Measurements from ENCODE around the gene LRP2.

DNA sequence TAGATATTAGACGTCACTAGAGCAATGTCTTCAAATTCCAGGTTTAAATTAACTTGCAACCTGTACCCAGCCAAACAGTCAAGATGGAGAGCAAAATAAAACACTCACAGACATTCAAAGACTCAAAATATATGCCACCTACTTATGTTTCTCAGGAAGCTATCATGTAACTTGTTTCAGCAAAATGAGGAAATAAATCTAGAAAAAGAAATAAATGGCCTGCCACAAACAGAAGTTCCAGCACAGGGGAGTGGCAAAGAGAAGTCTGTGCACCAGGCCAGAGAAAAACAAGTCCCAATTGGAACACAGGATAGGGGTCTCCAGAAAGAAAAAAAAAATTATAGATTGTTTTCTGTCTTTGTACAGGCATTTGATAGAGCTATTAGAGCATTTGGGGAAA lies 96.7 kb downstream of the LRP2 start:
- no peak for TF ChIP-seq EP300 (IDR thresholded peaks at IDR 0.05; ENCODE audit: borderline replicate concordance in 1 of 2, low read depth in 2 of 2, low read length in 2 of 2)
- TF ChIP-seq, protein P1, sequence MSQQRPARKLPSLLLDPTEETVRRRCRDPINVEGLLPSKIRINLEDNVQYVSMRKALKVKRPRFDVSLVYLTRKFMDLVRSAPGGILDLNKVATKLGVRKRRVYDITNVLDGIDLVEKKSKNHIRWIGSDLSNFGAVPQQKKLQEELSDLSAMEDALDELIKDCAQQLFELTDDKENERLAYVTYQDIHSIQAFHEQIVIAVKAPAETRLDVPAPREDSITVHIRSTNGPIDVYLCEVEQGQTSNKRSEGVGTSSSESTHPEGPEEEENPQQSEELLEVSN (IDR thresholded peaks at IDR 0.05), result no peak
- TF ChIP-seq, protein P2, sequence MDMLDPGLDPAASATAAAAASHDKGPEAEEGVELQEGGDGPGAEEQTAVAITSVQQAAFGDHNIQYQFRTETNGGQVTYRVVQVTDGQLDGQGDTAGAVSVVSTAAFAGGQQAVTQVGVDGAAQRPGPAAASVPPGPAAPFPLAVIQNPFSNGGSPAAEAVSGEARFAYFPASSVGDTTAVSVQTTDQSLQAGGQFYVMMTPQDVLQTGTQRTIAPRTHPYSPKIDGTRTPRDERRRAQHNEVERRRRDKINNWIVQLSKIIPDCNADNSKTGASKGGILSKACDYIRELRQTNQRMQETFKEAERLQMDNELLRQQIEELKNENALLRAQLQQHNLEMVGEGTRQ (IDR thresholded peaks at IDR 0.05; ENCODE audit: low read length), result no peak
- TF ChIP-seq RAD21 (IDR thresholded peaks at IDR 0.05 in 1 of 2, conservative IDR thresholded peaks at IDR 0.05 in 1 of 2; ENCODE audit: low read depth in 2 of 2, low read length in 2 of 2), result no peak
- no peak for TF ChIP-seq POLR2A (IDR thresholded peaks at IDR 0.05; ENCODE audit: control extremely low read depth in 1 of 2, low read depth in 2 of 2, low read length in 2 of 2)
- no peak for TF ChIP-seq POLR2AphosphoS5 (IDR thresholded peaks at IDR 0.05; ENCODE audit: low read depth, low read length)

All from H1 (cell line).